Stimulated activated CD8-positive, alpha-beta memory T cell treated with anti-CD3 and anti-CD28 coated beads, Interleukin-15, amount 100 ng/mL, for 4 hours (primary cell): Measurements from ENCODE around the gene TRIM28.
A peak's percentile ranks its signal among the peaks of the same experiment; 100 is the strongest.
"Not testable (repeated sequence)": the region's sequence is repeated elsewhere in the genome, so short reads cannot be mapped to it uniquely, and the experiment has no call there.

Experiments used
- DNase-seq, 2 donors: peaks; one replicate each; pipeline ENCODE4 v3.0.0-alpha.2; 2020; ENCODE audit warnings: low read depth in 2 of 2

Gene TRIM28

DNA sequence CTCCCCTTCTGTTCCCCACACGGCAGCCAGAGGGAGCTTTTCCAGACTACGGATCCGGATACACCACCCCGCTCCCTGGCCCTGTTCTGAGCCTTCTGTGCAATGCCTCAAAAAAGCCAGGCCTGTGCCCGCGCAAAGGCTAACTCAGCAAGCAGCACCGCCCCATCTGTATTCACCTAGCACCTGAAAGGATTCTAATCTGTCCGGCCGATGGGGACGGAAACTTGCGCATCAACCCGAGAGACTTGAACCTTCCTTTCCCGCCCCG lies 24.8 kb upstream of the TRIM28 start:
- DNase-seq = no peak

DNA sequence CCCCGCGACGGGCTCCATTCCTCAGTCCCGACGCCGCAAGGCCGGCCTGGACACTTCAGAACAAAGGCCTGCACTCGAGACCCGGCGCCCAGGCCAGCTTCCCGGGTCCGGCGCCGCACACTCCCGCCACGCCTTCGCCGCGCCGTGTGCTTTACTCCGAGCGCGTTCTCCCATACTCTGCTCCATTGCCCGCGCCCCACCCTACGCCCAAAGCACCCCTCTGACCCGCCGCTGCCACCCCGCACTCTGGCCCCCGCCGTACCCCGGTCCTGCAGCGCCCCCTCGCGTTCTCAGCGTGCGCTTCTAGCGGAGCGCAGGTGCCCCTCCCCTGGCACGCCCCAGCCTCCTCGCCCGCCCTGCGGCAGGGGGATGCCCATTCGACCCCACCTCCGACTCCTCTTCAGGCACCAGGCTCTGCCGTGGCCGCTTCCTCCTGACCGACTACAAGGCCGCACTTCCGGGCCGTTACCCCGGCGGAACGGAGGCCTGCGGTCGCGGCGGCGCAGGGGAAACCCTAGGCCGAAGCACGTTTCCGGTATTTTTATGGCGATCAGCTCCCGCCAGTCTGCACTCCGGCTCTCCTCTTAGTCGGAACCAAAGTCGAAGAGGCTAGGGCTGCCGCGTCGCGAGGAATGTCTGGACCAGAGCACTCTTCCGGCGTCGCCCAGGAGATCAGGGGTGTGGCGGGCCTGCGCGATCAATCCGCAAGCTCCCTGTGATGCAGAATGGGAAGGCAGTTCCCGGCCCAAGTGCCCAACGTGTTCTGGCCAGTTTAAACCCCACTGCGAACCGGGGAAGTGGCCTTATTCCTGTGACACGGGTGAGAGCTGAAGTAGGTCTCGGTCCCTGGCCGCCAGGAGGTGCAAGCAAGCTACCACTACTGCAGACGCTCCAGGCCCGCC lies 24.3 kb upstream of the TRIM28 start, which contains the start of gene ZBTB45:
ZBTB45 (minus strand) TSS at position 456 of the 902 bp plus-strand sequence. CDS start 2,137 bp downstream, outside the sequence.
- peak; percentile 72 to 76 for DNase-seq

DNA sequence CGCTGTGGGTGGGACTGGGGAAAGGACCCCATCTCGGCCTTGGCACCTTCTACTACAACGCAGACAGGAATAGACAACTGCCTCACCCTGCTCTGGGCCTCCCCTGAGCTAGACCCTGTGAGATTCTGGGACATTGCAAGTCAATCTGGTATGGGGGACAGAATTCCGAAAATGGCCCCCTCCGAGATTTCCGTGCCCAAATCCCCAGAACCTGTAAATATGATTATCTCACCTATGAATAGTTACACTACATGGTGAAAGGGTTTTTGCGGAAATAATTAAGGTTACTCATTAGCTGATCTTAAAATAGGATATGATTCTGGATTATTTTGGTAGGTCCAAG lies 23.6 kb upstream of the TRIM28 start:
- no peak for DNase-seq

DNA sequence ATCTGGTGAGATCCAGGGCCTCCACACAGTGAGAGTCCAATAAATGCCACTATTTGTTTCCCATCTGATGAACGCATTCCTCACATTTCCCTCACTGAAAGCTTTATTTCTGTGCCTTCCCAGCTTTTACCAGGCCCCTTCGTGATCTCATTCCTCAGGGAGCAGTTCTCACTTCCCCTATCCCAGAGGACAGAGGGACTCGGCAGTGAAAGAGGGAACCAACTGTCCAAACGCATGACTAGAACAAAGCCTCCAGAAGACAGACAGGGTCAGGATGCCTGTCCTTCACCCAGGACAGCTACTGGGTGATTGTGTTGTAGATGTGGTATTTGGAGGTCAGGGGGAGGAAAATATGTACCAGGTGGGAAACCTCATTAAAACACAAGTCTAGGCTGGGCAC lies 22.2 kb upstream of the TRIM28 start:
- no peak for DNase-seq

DNA sequence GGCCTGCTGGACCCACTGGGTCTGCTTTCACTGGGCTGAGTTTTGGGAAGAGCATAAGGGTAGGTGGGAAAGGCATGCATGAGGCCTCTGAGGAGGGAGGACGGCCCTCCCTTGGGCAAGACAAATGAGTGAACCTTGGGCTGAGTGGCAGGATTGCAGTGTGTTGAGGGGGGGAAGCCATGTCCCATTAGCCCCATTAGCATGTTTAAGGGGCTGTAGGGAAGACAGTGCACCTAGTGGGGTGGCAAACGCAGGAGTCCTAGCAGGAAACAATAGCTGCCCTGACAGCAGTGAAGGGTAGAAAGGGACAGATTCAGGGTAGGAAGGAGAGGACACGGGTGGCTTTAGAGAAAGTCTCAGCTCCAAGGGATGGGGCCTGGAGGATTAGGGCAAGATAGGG lies 21.2 kb upstream of the TRIM28 start:
- no peak for DNase-seq

DNA sequence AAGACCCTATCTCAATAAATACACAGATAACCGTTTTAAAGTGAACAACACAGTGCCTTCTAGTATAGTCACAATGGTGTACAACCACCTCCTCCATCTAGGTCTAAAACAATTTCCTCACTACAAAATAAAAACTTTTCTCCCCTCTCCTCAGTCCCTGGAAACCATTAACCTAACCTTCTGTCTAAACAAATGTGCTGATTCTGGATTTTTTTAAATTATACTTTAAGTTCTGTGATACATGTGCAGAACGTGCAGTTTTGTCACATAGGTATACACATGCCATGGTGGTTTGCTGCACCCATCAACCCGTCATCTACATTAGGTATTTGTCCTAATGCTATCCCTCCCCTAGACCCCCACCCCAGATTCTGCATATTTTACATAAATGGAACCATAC lies 14.5 kb upstream of the TRIM28 start:
- no peak for DNase-seq

DNA sequence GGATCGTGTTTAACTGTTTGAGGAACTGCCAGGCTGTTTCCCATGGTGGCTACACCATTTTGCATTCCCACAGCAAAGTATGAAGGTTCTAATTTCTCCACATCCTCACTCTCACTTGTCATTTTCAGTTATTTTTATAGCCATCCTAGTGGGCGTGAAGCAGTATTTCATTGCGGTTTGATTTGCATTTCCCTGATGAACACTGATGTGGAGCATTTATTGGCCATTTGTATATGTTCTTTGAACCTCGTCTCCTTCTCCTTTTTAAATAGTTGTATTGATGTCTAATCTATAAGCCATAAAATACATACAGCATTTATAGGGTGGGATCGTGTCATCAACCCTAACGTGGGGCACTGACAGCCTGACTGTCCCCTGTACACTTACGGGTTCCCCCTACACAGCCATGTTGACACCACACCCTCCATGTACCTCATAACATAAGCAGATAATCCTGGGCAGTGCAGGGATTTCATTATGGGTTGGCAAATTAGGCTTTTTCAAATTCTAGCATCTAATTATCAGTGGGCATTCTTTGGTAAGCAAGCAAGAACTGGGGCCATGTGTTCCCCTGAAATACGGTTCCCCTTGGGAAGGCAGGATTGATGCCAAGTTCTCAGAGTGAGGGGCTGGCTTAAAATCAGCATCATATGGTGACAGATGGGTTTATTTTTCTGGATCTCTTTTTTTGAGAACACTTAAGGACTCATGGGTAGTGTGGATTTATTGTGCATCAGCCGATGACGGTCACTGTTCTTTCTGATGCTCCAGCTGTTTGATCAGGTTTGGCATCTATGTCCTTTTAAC lies 12.6 kb upstream of the TRIM28 start:
- DNase-seq = no peak

DNA sequence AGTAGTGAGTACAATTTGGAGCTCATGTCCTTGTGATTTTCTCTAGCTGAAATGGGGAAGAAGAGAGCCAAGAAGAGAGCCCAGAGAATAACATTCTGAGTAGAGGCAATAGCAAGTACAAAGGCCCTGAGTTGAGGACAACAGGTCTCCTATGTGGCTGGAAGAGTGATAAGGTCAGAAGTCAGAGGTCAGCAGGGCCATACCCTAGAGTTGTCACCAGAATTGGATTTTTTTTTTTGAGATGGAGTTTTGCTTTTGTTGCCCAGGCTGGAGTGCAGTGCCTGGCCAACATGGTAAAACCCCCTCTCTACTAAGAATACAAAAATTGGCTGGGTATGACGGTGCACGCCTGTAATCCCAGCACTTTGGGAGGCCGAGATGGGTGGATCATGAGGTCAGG lies 8.0 kb upstream of the TRIM28 start:
- DNase-seq = no peak

DNA sequence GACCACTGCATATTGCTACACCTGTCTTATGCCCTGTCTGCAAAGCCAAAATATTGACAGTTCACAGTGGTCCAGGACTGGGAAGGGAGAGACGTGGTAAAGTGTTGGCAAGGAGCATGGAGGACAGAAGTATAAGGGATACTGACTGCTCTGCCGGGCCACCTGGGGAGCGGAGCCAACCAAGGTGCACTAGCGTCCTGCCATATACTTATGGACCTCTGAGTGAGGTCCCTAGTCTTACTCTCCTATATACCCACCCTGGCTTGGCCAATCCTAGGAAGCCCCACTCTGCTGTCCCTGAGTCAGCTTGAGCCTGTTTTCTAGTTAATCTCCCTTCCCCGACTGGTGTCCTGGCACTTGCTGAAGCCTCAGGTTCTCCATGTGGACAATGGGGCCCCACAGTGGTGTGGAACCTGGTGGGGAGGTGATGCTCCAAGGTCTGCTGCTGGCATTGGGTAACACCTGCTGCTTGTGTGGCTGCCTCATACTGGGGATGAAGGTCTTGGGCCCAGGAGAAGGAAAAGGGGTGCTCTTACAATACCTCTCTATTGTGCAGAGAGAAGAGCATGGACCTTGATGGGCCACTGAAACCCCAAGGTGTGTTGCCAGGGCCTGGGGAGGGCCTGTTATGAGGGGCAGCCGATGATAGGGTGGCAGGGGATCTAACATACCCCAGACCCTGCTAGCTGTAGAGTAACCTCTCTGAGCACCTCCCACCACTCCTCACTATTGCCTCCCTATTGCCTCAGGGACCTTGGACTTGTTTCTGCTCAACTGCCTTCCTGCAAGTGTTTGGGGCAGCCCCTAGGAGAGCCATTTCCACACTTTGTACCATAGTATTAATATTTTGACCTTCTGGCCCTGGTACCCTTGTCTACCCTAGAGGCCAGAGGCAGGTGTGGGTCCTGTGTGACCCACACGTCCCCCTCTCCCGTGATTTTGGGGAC lies 6.7 kb upstream of the TRIM28 start:
- DNase-seq = no peak

DNA sequence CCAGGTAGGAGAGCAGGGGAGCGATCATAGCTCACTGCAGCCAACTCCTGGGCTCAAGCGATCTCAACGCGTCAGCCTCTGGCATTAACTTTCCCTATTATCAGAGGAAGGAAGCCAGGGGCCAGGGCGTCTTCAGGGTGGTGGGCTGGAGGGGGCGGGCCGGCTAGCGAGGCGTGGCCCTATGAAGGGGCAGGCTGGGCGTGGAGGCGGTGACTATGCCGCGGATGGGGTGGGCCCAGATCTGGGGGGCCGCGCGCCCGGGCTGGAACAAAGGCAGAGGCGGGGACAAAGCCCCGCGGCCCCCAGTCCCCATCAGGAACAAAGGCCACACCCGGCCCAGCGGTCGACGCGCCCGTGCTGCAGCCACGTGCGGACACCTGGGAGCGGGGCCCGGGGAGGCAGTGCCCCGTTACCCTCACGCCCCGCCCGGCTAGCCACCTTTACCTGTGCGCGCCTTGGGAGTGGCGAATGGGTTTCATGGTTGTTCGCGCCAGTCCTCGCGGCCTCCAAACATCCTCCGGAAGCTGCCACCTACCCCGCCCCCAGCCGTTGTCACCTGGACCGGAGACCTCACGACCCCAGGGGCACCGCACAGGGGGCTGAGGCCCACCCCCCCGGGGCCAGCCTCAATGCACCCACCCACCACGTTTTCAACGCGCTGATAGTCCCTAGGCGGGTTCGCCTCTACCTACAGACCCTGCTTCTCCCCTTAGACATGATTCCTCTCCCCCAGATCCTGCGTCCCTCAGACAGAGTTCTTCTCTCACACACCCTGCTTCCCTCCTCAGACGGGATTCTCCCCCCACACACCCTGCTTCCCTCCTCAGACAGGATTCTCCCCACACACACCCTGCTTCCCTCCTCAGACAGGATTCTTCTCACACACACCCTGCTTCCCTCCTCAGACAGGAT lies 5.4 kb upstream of the TRIM28 start:
- no peak for DNase-seq

DNA sequence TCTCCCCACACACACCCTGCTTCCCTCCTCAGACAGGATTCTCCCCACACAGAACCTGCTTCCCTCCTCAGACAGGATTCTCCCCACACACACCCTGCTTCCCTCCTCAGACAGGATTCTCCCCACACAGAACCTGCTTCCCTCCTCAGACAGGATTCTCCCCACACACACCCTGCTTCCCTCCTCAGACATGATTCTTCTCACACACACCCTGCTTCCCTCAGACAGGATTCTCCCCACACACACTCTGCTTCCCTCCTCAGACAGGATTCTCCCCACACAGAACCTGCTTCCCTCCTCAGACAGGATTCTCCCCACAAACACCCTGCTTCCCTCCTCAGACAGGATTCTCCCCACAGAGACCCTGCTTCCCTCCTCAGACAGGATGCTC lies 4.7 kb upstream of the TRIM28 start:
- not testable (repeated sequence) for DNase-seq

DNA sequence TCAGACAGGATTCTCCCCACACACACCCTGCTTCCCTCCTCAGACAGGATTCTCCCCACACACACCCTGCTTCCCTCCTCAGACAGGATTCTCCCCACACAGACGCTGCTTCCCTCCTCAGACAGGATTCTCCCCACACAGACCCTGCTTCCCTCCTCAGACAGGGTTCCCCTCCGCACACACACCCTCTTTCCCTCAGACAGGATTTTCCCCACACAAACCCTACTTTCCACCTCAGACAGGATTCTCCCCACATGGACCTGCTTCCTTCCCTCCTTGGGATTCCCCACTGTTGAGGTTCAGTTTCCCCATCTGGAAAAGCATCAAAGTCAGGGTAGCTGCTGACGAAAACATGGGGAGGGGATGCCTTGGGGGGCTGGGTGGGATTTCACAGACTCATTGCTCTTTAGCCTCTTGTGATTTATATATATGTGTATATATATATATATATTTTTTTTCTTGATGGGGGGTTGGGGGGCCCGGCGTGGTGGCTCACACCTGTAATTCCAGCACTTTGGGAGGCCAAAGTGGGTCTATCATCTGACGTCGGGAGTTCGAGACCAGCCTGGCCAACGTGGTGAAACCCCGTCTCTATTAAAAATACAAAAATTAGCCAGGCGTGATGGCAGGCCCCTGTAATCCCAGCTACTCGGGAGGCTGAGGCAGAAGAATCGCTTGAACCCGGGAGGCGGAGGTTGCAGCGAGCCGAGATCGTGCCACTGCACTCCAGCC lies 1.1 kb upstream of the TRIM28 start:
- not testable (repeated sequence) for DNase-seq

DNA sequence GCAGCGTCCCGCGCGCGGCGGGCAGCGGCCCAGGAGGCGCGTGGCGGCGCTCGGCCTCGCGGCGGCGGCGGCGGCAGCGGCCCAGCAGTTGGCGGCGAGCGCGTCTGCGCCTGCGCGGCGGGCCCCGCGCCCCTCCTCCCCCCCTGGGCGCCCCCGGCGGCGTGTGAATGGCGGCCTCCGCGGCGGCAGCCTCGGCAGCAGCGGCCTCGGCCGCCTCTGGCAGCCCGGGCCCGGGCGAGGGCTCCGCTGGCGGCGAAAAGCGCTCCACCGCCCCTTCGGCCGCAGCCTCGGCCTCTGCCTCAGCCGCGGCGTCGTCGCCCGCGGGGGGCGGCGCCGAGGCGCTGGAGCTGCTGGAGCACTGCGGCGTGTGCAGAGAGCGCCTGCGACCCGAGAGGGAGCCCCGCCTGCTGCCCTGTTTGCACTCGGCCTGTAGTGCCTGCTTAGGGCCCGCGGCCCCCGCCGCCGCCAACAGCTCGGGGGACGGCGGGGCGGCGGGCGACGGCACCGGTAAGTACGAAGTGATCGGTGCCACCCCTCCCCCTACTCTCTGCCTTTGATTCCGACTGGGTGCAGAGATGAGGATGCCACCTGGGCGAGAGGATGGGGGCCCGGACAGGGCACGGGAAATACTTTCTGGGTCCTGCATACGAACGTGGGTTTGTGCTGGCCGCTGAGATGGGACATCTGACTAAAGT lies 874 bp downstream of the TRIM28 start:
- no peak for DNase-seq

DNA sequence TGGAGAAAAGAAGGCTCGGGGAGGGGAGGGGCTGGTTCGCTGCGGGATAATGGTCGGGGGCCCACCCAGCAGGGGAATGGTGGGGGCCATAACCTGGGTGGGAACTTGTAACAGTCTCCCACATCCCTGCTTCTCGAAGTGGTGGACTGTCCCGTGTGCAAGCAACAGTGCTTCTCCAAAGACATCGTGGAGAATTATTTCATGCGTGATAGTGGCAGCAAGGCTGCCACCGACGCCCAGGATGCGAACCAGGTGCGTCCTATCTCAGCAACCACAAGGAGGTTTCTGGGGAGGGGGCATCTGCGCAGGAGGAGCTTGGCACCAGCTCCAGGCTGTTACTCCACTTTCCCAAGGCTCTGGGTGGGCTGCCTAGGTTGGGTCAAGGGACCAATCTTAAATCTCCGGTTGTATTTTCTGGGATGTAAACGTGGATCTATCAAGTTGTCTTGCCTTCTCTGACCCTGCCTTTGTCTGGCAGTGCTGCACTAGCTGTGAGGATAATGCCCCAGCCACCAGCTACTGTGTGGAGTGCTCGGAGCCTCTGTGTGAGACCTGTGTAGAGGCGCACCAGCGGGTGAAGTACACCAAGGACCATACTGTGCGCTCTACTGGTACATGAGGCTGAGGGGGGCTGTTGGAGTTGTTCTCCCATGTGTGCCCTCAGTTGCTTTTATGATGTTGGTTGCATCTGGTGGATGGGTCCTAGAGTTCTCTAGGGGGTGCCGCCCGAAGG lies 1.6 kb downstream of the TRIM28 start:
- no peak for DNase-seq

DNA sequence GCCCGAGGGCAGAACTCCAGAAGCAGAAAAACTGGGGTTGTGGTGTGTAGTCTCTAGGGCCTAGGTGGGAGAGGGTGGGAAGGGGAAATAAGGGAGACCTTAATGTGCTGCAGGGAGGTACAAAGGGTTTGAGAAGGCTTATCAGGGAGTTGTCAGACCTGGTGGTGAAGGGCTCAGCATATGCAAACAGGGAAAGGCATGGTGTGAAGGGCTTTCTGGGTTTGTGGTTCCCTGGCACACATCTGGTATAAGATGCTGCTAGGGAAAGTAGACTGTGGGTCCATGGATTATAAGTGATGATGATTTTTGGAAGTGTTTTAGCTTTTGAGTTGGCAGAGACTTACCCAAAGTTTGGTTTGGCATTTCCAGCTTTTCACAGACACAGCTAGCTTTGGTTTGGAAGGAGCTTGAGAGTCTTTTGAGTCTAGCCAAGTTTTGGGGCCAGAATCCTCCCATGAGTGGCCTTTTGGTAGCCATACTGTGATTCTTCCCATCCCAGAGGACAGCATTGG lies 2.2 kb downstream of the TRIM28 start:
- DNase-seq = no peak

DNA sequence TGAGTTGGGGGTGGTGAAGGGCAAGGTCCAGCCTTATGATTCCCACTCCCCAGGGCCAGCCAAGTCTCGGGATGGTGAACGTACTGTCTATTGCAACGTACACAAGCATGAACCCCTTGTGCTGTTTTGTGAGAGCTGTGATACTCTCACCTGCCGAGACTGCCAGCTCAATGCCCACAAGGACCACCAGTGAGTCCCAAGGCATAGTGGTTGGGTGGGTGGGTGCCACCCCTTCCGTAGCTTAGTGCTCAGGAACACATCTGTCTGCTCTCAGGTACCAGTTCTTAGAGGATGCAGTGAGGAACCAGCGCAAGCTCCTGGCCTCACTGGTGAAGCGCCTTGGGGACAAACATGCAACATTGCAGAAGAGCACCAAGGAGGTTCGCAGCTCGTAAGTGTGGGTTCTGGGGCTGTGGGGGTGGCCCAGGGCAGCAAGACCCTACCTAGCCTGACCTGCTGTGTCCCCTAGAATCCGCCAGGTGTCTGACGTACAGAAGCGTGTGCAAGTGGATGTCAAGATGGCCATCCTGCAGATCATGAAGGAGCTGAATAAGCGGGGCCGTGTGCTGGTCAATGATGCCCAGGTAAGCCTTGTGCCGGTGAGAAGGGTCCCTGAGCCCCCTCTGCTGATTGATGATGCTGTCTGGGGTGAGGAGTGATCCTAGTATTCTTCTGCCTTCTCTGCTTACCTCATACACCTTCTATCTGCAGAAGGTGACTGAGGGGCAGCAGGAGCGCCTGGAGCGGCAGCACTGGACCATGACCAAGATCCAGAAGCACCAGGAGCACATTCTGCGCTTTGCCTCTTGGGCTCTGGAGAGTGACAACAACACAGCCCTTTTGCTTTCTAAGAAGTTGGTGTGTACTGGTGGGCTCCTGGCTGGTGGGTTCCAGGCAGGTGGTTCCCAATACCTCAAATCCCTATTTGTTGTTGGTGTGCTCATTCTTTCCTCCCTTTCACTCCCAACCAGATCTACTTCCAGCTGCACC lies 3.8 kb downstream of the TRIM28 start:
- no peak for DNase-seq

DNA sequence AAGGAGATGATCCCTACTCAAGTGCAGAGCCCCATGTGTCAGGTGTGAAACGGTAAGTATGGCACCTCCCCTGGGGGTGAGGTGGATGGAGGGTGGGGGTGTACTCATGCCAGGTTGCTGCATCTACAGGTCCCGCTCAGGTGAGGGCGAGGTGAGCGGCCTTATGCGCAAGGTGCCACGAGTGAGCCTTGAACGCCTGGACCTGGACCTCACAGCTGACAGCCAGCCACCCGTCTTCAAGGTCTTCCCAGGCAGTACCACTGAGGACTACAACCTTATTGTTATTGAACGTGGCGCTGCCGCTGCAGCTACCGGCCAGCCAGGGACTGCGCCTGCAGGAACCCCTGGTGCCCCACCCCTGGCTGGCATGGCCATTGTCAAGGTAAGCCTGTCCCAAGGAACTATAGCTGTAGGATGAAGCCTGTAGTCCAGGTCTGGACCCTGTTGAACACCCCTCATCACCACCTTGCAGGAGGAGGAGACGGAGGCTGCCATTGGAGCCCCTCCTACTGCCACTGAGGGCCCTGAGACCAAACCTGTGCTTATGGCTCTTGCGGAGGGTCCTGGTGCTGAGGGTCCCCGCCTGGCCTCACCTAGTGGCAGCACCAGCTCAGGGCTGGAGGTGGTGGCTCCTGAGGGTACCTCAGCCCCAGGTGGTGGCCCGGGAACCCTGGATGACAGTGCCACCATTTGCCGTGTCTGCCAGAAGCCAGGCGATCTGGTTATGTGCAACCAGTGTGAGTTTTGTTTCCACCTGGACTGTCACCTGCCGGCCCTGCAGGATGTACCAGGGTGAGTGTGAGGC lies 5.2 kb downstream of the TRIM28 start:
- no peak for DNase-seq
